ENCODE results near the gene KAZN.
"Not testable (repeated sequence)": the region's sequence is repeated elsewhere in the genome, so short reads cannot be mapped to it uniquely, and the experiment has no call there.

The KAZN gene

GRCh38 chr1:14571810-14572767 is 26.4 kb upstream of the KAZN start:
- peak; percentile 47 for TF ChIP-seq CTCF (conservative IDR thresholded peaks at IDR 0.05; ENCODE audit: low read depth, low read length)
- no peak overlapping the region for H3K4me3 ChIP-seq (ENCODE audit: low read length)
- DNase-seq (ENCODE audit: low read depth), result no peak

GRCh38 chr1:14572861-14573260 is 25.6 kb upstream of the KAZN start:
- no peak overlapping the region for H3K4me3 ChIP-seq (ENCODE audit: low read length)
- no peak for TF ChIP-seq CTCF (conservative IDR thresholded peaks at IDR 0.05; ENCODE audit: low read depth, low read length)
- DNase-seq (ENCODE audit: low read depth), result no peak

- TF ChIP-seq CTCF (conservative IDR thresholded peaks at IDR 0.05; ENCODE audit: low read depth, low read length), result no peak
- DNase-seq (ENCODE audit: low read depth), result no peak
- H3K4me3 ChIP-seq (ENCODE audit: low read length), result no peak overlapping the region
Measured at GRCh38 chr1:14576155-14576554, 22.3 kb upstream of the KAZN start.

- TF ChIP-seq CTCF (conservative IDR thresholded peaks at IDR 0.05; ENCODE audit: low read depth, low read length), result no peak
- no peak overlapping the region for H3K4me3 ChIP-seq (ENCODE audit: low read length)
- DNase-seq (ENCODE audit: low read depth), result no peak
Measured at GRCh38 chr1:14577261-14577660, 21.2 kb upstream of the KAZN start.

- DNase-seq (ENCODE audit: low read depth), result no peak
- H3K4me3 ChIP-seq (ENCODE audit: low read length), result no peak overlapping the region
- no peak for TF ChIP-seq CTCF (conservative IDR thresholded peaks at IDR 0.05; ENCODE audit: low read depth, low read length)
Measured at GRCh38 chr1:14578156-14578555, 20.3 kb upstream of the KAZN start.

- H3K4me3 ChIP-seq (ENCODE audit: low read length); DNase-seq (ENCODE audit: low read depth): not testable (repeated sequence)
Measured at GRCh38 chr1:14580295-14580694, 18.2 kb upstream of the KAZN start.

GRCh38 chr1:14580986-14581385 is 17.5 kb upstream of the KAZN start:
- no peak for DNase-seq (ENCODE audit: low read depth)
- no peak for TF ChIP-seq CTCF (conservative IDR thresholded peaks at IDR 0.05; ENCODE audit: low read depth, low read length)
- H3K4me3 ChIP-seq (ENCODE audit: low read length), result no peak overlapping the region
